HG02798 (cell line): ENCODE measurements around the gene CORO1C.
"Not testable (repeated sequence)": the region's sequence is repeated elsewhere in the genome, so short reads cannot be mapped to it uniquely, and the experiment has no call there.

Experiments used
- ATAC-seq: cut with Tn5 transposase; IDR thresholded peaks from one replicate; pipeline ENCODE4 v1.9.1; 2021; ENCODE audit warnings: mild to moderate bottlenecking; ENCODE audit not compliant: unreplicated experiment, poor library complexity

CORO1C gene

GRCh38 chr12:108620236-108620879 is 111.0 kb downstream of the CORO1C start:
- ATAC-seq, result no peak

- ATAC-seq, result no peak
Observed at GRCh38 chr12:108619369-108620160, 111.8 kb downstream of the CORO1C start.

GRCh38 chr12:108618953-108619274 is 112.4 kb downstream of the CORO1C start:
- not testable (repeated sequence) for ATAC-seq

- ATAC-seq, result peak; percentile 55
Observed at GRCh38 chr12:108618079-108618952, 113.0 kb downstream of the CORO1C start.

- peak; percentile 83 for ATAC-seq
Observed at GRCh38 chr12:108616941-108617858, 114.1 kb downstream of the CORO1C start.

GRCh38 chr12:108616359-108616758 is 115.0 kb downstream of the CORO1C start:
- ATAC-seq, result no peak

- ATAC-seq, result no peak
Observed at GRCh38 chr12:108615918-108616317, 115.4 kb downstream of the CORO1C start.

- ATAC-seq, result no peak
Observed at GRCh38 chr12:108614639-108615038, 116.7 kb downstream of the CORO1C start.

- no peak for ATAC-seq
Observed at GRCh38 chr12:108614041-108614440, 117.3 kb downstream of the CORO1C start.

GRCh38 chr12:108613548-108613947 is 117.8 kb downstream of the CORO1C start:
- no peak for ATAC-seq

GRCh38 chr12:108612788-108613282 is 118.5 kb downstream of the CORO1C start:
- ATAC-seq, result no peak

- no peak for ATAC-seq
Observed at GRCh38 chr12:108611884-108612415, 119.4 kb downstream of the CORO1C start.

GRCh38 chr12:108610856-108611605 is 120.3 kb downstream of the CORO1C start:
- ATAC-seq, result no peak

- no peak for ATAC-seq
Observed at GRCh38 chr12:108610336-108610815, 120.9 kb downstream of the CORO1C start.

- ATAC-seq, result no peak
Observed at GRCh38 chr12:108609537-108610335, 121.6 kb downstream of the CORO1C start.

GRCh38 chr12:108608616-108609015 is 122.7 kb downstream of the CORO1C start:
- no peak for ATAC-seq

GRCh38 chr12:108607981-108608600 is 123.2 kb downstream of the CORO1C start:
- no peak for ATAC-seq
